HG03442 (cell line): ENCODE data around the gene HGD.
"Not testable (repeated sequence)": the region's sequence is repeated elsewhere in the genome, so short reads cannot be mapped to it uniquely, and the experiment has no call there.

Experiments
- ATAC-seq: cut with Tn5 transposase; IDR thresholded peaks from one replicate; pipeline ENCODE4 v1.9.1; 2021; ENCODE audit warnings: mild to moderate bottlenecking, moderate library complexity; ENCODE audit not compliant: unreplicated experiment

The HGD gene, protein sequence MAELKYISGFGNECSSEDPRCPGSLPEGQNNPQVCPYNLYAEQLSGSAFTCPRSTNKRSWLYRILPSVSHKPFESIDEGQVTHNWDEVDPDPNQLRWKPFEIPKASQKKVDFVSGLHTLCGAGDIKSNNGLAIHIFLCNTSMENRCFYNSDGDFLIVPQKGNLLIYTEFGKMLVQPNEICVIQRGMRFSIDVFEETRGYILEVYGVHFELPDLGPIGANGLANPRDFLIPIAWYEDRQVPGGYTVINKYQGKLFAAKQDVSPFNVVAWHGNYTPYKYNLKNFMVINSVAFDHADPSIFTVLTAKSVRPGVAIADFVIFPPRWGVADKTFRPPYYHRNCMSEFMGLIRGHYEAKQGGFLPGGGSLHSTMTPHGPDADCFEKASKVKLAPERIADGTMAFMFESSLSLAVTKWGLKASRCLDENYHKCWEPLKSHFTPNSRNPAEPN

GRCh38 chr3:120682095-120682681 is at the start of gene HGD:
Gene HGD (minus strand): TSS chr3:120682239. CDS start chr3:120682111, 128 bp downstream.
- no peak for ATAC-seq

- ATAC-seq = no peak
Observed at GRCh38 chr3:120730576-120731542, 48.8 kb upstream of the HGD start.

DNA sequence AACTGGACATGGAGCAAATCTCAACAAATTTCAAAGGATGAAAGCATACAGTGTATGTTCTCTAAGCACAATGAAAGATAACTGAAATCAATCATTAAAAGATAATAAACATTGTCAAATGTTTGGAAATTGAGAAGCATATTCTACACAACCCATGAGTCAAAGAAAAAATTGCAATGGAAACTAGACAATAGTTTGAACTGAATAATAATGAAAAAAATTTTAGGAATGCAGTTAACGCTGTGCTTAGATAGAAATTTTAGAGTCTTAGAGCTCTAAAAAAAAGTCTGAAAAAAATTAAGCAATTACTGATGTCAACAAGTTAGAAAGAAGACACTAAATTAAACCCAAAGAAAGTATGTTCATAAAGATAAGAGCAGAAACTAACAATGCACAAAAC is 44.8 kb upstream of the HGD start:
- no peak for ATAC-seq

DNA sequence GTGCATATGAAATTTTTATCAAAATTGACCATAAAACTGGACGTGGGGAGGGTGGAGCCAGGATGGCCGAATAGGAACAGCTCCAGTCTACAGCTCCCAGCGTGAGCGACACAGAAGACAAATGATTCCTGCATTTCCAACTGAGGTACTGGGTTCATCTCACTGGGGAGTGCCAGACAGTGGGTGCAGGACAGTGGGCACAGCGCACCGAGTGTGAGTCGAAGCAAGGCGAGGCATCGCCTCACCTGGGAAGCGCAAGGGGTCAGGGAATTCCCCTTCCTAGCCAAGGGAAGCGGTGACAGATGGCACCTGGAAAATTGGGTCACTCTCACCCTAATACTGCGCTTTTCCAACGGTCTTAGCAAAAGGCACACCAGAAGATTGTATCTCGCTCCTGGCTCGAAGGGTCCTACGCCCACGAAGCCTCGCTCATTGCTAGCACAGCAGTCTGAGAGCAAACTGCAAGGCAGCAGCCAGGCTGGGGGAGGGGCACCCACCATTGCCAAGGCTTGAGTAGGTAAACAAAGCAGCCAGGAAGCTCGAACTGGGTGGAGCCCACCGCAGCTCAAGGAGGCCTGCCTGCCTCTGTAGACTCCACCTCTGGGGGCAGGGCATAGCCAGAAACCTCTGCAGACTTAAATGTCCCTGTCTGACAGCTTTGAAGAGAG is 37.3 kb upstream of the HGD start:
- not testable (repeated sequence) for ATAC-seq

DNA sequence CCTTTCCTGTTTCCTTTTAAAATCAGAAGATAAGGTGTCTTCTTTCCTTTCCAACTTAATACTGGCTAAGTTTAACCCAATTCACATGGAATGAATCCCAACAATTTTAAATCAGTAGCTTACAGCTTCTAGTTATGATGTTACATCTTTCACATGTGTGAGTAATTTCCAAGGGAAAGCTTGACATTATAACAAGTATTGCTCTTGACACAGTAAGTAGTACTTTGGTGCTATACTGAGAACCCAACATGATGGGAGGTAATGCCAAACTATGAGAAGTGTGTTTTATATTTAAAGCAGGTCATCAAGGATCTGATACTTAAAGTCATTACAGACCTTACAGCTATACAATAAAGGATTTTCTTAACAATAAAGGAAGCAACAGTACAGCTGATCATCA is 31.2 kb upstream of the HGD start:
- no peak for ATAC-seq

DNA sequence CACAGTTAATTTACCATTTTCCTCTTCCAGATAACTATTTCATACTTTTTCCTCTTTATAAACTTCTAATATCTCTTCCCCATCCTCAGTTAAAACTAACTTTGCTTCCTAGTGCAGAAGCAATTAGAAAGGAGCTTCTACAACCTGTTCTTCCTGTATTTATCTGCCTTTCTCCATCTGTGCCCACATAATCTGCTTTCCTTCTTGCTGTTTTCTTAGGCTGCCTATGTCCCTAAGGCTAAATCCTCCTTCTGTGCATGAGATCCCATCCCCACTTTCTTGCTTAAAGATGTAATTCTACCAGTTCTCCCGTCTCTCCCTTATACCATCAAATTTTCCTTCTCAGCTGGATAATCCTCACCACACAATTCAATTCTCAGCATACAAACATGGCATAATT is 28.3 kb upstream of the HGD start:
- ATAC-seq = no peak

DNA sequence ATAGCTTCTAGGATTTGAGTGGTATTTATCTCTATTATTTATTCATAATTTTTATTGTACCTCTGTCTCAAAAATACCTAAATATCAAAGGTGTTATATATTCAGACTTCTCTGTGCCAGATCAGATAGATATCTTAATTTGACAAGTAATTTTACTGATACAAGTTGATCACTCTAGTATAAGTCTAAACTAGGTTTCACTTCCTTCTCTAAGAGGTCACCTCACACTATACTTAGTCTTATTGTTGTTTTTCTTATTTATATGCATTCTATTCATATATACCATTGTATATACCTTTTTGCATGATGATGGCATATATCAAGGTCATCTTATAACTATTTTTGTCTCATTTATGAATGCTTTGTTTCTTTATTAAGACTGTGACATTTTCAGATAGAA is 26.4 kb upstream of the HGD start:
- ATAC-seq = peak; percentile 75

DNA sequence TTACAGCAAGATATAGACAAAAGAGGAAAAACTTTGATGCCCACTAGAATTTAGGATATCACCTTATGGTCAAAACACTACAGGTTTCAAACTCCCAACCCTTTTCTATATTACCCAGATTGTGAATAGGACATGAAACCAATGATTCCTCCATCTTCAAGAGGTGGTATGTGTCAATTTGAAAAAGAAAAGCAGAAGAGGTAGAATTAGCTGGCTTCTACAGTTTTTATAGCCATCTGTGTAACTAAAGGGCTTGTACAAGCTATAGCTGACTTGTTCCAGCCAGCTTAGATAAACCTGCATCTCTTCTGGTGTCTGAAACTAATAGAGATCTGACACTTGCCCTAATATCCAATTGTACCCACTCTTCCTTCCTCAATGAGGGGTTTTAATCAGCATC is 24.9 kb upstream of the HGD start:
- ATAC-seq = no peak

DNA sequence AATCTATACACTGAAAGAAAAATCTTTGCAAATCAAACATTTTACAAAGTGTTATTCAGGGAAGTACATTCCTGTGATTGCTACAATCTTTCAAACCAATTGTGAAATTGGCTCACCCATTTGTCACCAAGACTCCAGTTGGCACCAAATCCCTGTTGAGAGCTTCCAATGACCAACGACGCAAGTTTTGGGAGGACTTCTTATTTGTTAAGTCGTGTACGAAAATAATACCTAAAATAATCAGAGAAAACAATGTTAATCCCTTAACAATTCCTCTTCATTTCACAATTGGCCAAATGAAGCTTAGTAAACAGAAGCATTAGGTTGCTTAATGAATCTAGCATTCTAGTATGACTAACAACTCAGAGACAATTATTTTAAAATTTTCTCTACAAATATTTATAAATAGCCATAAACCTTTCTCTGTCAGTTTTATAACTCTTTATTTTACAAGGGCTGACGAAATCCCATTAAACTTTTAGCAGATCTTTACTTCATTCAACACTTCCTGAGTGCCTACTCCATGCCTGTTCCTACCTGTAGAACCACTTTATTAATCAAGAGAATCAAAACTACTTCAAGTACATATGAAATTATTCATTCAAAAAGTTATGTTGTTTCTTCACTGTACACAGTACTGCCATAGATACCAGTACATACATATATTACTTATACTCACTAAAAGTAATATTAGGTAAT is 24.0 kb upstream of the HGD start:
- no peak for ATAC-seq

DNA sequence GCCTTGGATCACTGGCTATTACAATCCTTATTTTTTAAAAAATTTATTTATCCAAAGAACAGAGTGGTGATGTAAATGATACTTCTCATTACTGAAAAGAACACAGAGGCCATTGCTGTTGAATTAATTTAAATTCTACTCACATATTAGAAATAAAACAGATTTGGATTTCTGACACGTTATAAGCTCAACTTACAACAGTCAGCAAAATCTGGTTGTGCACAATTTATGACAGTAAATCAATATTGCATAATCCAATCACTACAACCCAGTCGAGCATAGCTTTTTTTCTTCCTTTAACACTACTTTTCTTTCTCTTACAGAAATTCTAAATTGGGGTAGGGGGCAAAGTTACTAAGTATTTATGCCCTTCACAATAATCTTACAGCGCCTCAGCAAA is 17.3 kb upstream of the HGD start:
- no peak for ATAC-seq

DNA sequence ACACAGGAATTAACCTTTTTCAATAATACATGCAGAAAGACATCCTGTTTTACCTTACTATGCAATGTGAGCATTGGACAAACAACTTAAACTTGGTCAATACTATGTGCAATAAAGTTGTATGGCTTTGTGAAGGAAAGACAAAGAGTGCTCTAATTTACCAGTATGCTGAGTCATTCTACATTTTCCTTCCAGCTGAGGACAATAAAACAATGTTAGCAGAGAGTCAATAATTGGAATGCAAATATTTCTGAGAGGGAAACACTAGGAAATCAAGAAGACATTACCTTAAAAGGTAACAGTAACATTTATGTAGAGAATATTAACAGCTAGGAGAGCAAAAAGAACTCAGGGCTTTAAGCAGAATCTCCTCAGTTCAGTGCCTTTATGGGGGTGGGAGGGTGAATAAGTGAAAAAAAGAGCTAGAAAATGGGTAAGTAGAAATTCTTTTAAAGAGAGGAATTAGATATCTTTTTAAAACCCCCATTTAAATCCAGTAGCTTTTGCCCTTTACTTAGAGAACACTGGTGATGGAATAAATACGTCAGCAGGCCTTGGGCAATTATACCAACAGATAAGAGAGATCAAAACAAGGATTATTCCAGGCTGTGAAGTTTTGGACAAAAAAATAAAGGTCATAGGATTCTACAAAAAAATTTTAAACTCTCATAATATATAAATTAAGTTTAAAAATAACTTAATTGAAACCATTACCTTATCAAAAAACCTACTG is 11.6 kb upstream of the HGD start:
- ATAC-seq = no peak

DNA sequence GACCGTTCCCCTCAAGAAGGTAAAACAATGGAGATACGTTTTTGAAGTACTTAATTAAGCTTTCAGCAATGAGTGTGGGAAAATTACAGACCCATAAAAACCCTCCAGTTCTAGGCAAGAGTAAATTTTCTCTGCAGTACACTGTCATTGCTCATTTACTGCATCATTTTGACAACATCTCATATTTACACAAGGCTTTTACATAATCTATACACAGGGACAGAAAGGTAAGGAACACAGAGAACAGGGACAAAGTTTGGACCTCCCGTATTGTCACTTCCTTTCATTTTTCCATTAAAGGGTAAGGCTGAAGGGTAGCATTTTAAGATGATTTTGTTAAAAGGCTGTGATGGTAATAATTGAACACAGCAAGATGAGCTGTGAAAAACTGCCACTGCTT is 7.4 kb upstream of the HGD start:
- ATAC-seq = no peak

DNA sequence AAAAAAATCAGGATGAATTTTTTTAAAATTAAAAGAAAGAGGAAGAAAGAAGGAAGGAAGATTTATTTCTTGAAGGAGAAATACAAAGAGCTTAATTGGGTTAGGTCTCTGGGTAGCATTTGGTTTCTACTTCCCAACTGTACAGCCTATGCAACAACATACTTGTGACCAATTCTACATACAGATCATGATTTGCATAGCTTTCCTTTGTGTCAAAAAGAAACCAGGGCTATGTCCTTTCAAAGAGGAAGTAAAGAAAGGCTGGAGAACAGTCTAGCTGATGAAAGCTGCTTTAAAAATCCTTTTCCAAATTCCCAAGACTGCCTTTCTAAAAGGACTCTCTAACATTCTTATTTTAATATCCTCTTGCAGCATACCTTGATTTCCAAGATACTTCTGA is 6.1 kb upstream of the HGD start:
- ATAC-seq = peak; percentile 100

DNA sequence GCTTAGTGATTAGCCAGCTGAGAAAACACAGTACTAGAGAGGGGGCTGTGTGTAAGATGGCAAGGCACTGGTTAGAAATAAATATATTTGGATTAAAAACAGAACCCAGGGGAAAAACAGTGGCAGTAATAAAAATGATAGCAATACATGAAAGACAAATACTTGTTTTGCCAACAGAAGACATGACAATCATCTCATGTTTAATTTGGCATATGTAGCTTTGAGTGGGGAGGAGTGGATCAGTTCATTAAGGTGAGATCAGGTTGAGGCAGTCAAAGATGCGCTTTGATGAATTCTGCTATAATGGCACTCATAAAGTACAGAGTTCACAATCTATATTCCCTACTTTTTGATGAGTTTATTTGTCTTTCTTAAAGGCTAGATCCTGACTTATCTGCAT is 3.4 kb upstream of the HGD start:
- no peak for ATAC-seq

DNA sequence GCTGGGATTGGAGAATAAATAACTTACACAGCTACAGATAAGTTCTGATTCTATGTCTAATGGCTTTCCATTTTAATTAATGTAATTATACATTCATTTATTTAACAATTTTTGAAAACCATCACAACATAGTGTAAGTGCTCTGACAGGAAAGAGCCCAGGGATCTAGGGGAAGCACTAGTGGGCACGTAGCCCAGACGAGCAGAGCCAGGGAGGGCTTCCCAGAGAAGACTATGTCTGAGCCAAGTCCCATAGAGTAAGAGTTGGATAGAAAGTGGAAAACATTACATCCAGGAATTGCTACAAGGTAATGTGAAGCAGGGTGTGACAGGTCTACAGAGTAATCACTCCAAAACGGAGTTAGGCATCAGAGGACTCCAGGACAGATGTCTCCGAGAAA is 2.9 kb upstream of the HGD start:
- ATAC-seq = no peak

- ATAC-seq = no peak
Observed at GRCh38 chr3:120683671-120684301, 1.7 kb upstream of the HGD start.

GRCh38 chr3:120683213-120683612 is 1.2 kb upstream of the HGD start:
- no peak for ATAC-seq

- ATAC-seq = no peak
Observed at GRCh38 chr3:120681506-120682038, 467 bp downstream of the HGD start.

- ATAC-seq = no peak
Observed at GRCh38 chr3:120681018-120681417, 1.0 kb downstream of the HGD start.
